CD4-positive, alpha-beta T cell treated with Interferon gamma for 1 hour (primary cell): ENCODE results near the gene GLRA3.
"Not testable (repeated sequence)": the region's sequence is repeated elsewhere in the genome, so short reads cannot be mapped to it uniquely, and the experiment has no call there.

ENCODE experiments used
- DNase-seq: peaks from one replicate; pipeline ENCODE4 v3.0.0-alpha.2; 2020

GLRA3 gene

DNA sequence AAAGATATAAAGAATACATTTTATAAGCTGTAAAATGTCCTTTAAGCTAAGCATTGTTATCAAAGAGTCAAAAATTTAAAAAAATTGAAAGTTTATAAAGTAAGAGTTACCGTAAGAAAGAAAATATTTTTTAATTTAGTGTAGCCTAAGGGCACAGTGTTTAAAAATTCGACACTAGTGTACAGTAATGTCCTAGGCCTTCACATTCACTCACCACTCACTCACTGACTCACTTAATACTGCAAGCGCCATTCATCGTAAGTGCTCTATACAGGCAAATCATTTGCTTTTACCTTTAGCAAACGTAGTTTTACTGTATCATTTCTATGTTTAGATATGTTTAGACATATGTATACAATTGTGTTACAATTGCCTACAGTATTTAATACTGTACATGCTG, 20.2 kb downstream of the GLRA3 start:
- DNase-seq, result no peak

DNA sequence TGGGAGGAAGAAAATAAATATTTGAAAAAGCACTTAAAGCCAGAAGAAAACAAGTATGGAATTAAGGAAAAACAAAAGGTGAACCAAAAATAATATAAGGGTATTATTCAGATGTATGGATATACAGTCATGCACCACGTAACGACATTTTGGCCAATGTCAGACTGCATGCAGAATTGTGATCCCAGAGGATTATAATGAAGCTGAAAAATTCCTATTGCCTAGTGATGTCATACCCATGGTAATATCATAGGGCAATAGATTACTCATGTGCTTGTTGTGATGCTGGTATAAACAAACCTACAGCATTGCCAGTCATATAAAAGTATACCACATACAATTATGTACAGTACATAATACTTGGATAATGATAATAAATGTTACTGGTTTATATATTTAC, 20.9 kb downstream of the GLRA3 start:
- no peak for DNase-seq

DNA sequence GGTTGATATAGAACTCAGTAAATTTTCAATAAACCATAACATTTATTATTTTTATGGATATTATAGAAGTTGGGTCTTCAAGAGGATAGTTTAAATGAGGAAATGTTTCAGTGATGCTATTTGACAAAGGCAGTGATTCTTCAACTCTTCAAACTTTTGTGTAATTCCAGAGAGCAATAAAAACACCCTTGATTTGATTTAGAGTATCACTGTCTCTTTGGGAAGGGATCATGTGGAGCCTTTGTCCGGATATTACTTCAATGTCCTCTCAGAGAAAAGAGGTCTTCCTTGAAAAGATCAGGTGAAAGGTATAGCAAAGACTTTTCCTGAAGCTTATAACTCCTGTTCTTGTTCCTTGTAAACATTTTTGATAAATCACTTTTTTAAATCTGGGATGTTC, 23.3 kb downstream of the GLRA3 start:
- DNase-seq, result no peak

DNA sequence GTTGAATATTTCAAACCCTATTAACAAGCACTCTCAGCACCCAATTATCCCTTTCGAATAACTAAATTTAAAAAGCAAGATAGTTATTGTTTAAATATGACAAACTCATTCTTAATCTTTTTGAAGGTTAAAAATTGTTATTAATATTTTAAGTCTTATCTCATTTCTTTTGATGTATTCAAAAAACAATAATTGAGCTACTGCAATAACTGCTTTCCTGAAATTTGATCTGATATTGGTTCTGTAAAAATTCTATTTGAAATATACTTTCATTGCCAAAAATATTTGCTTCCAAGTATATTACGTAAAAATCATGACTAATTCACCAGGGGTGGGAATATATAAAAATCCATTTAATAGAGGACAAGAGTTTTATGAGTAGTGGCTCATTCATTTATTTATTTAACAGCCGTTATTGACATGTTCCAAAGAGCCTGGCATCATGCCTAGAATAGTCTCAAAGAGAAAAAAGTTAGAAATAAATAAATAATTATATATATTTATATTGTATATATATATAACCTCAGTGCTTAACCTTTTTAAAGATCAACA, 34.4 kb downstream of the GLRA3 start:
- DNase-seq, result no peak

DNA sequence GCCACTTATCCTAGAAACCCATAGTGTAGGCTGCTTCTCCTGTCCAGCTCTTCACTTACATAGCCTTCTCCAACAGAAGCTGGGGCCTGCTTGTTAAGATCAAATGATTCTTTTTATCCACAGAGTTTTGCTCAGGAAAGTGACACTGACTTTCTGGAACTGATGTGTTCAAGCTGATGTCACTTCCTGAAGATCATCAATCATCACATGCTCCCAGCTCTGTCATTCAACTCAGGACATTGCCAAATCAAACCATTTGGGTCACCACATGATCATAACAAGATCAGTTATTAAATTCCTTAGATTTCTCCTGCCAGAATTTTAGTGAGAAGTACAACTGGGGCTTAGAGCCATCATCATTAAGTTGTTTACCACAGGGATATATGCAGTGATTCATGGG, 39.4 kb downstream of the GLRA3 start:
- no peak for DNase-seq

DNA sequence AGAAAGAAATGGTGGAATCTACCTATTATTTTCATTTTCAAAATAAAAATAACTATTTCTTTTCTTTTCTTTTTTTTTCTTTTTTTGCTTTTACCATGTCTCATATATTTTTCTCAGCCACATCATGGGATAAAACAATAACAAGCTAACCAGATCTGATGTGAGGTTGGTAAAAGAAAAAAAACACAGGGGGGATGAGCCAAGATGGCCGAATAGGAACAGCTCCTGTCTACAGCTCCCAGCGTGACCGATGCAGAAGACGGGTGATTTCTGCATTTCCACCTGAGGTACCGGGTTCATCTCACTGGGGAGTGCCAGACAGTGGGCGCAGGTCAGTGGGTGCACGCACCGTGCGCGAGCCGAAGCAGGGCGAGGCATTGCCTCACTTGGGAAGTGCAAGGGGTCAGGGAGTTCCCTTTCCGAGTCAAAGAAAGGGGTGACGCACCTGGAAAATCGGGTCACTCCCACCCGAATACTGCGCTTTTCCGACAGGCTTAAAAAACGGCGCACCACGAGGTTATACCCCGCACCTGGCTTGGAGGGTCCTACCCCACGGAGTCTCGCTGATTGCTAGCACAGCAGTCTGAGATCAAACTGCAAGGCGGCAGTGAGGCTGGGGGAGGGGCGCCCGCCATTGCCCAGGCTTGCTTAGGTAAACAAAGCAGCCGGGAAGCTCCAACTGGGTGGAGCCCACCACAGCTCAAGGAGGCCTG, 50.6 kb downstream of the GLRA3 start:
- DNase-seq, result not testable (repeated sequence)

DNA sequence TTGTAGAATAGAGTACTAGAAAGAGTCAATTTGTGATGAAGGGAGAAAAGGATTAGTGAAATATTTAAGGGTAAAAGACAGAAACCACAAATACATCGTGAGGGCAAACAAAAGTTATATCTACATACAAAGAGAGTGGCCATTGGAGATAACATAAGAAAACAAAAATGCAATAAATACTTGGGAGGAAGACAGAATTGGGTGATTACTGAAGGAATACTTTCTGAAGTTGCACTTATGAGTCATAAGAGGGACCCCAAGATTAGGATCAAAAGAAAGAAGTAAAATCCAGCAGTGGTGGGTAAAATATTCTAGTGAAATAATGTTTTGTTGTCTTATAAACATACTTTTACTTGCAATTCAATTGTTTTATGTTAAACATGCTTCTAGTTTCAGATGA, 53.7 kb downstream of the GLRA3 start:
- DNase-seq, result no peak

DNA sequence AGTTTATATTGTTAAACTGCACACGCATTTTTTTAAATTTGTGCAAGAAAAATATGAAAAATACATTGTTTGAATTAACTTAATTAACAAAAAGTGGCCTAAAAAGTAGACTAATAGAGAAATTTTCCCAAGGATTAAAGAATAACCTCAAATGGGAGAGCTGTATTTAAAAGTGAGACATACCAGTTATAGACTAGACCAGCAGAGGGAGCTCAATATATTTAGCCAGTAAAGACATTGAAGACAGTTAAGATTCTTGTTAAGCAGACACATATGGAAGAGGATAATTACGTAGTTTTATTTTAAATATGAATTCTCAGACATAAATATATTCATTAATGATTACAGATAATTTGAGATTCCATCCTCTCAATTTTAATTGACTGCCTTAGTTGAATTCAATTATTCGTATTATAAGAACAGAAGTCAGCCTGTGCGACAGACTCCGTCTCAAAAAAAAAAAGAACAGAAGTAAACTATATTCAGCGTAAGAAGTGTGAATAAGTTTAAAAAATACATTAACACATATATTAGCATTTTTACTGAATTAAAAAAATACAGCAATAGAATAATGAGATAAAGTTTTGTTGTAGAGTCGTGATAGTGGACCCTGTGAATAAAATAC, 64.8 kb downstream of the GLRA3 start:
- DNase-seq, result no peak

DNA sequence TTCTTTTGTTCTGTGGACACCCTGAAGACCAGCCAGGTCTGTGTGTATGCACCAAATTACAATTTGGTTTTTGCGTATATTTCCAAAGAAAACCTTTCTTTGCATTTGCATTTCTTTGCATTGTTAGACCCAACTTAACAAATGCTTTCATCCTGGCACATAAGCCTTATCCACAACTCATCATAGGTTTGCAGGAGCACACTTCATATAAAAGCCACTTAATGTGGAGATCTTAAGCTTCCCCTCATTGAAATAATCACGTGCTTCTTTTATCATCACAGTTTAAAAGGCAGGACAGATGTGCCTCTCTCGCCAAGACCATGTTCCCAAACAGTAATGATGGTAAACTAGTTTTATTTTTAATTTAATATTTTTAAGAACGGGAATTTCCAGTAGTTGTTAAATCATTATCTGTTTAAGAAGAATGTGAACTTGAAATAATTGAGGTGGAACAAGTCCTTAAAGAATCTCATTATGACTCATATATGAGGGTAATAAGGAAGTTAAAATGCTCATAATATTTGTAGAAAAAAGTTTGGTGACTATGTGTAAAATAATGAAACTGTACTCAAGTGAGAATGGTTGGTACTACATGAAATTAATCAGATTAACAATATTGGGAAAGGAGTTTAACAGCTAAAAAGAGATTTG, 65.5 kb downstream of the GLRA3 start:
- no peak for DNase-seq

DNA sequence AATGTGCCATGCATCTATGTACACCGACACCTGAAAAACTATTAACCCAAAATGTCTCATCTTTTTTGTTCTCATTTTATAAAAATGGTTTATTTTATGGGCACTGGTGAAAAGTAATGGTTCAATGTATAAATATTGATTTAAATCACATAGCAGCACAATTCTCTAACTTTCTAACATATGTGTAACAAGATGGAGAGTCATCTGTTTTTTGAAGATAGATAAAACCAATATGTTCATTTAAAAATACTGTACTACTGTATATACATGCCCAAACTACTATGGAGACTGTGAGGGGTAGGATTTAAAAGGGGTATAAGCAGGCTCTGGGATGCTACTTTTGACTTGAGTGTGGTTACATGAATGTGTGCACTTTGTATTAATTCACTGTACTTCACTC, 67.6 kb downstream of the GLRA3 start:
- DNase-seq, result no peak

DNA sequence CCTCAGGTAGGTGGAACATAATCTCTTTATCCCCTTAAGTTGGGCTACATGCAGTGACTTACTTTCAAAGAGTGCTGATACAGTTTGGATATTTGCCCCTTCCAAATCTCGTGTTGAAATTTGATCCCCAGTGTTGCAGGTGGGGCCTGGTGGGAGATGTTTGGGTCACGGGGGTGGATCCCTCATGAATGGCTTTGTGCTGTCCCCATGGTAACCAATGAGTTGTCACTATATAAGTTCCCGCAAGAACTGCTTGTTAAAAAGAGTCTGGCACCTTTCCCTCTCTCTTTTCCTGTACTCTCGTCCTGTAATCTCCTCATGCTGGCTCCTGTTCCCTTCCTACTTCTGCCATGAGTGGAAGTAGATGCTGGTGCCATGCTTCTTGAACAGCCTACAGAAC, 71.3 kb downstream of the GLRA3 start:
- no peak for DNase-seq

DNA sequence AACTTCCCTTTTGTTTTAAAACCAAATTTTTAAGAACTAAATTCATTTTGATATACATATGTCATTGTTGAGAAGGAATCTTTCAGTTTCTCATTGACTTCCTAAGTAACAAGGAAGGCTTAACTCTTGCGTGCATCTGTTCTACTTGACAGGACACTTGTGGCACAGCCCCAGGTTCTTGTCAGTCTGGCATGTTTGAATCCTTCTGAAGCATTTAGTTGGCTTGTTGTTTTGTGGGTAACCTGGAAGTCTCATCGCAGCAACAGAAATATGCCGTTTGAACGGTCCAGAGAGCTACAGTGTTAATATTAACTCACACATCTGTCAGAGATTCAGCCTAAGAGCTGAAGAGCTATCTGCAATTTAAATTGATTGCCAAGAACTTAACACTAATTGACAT, 76.0 kb downstream of the GLRA3 start:
- DNase-seq, result no peak

DNA sequence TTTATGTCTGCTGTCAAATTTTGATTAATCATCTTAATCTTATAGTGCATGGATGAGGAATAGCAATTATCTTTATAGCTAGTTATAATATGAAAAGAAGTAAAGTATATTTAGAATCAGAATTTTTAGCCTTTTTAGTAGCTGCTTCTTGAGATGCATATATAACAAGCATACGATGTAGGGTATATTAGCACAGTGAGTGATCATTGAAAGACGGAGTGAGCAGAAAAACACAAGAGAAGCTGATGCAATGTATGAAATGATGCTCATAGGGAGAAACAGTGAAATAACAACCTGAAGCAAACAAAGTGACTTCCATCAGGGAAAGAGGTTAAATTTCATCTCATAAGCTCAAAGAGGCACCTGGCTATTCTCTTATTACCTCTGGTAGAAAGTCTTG, 77.0 kb downstream of the GLRA3 start:
- no peak for DNase-seq

DNA sequence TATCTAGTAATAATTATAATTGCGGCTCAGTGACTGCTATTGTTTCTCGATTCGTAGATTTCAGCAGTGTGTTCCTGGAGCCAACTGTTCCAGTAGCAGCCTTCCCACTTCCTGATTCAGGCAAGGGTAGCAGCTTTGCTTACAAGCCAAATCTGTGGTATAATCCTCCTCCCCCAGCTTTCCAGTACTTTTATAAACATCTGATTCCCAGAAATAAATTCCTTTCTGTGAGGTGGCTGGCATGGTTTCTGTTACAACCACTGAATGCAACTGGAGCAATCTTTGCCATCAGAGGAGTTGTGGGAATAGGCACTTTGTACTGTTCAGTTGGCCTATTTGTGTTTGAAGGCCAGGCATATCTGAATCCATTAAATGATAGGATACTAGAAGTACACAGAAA, 80.0 kb downstream of the GLRA3 start:
- no peak for DNase-seq

DNA sequence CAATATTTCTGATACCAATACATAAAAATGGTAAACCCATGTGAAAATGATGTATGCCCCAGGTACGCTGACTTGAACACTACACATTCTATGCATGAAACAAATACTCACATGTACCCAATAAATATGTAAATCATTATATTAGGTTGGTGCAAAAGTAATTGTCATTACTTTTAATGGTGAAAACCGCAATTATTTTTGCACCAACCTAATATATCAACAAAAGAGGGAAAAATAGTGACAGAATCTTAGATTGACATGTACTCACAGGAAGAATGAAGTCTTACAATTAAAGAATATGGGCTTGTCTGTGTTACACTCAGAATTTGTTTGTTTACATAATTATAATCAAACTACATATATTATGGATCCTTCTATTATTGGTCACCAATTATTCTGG, 82.3 kb downstream of the GLRA3 start:
- DNase-seq, result no peak

DNA sequence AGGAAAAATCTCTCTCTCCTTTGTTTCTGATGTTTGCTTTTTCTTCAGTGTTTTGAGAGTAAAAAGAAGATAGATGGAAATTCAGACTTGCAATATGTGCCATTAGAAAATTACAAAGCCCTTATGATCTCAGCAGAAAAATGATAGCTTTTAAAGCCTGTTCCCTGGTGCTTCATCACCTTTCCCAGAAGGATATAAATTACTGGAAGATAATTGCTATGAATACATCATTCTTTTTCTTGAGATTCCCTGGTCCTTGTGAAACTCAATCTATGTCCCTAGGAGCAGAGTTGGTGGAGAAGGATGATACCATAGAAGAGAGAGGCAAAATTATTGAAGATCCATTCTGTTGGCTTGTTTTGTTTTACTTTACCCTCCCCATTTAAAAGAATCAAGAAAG, 86.5 kb downstream of the GLRA3 start:
- DNase-seq, result no peak

DNA sequence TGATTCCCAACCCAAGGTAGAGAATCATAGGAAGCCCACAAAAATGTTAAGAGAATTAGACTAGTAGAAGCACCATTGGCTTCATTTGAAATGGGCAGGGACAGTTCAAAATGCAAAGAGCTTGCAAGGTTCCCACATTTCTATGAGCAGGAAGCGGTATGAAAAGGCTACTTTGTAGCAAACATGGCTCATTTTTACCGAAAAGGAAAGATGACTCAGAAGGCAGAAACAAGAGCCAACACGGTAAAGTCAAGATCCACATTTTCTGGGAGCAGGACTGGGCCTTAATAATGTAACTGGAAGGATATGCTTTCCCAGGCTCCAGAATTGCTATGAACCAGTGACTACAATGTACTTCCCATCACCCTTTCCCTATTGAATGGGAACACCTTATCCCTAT, 89.5 kb downstream of the GLRA3 start:
- DNase-seq, result no peak

DNA sequence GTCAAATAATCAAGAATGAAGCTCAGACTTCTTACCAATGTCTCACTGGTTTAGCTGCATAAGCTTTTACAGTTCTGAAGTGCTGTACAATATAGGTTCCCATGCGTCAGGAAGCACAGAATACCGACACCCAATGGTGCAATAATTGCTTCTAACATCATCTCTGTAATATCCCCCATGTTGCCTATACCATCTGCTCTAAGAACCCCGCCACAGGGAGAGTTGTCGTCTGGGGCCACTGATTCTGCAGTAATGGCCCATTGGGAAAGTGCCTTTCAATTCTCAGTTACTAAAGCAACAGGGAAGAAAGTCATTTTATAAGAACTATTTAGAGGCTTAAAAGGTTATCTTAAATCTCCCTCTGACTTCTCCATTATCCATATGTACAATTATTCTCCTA, 94.9 kb downstream of the GLRA3 start:
- no peak for DNase-seq

DNA sequence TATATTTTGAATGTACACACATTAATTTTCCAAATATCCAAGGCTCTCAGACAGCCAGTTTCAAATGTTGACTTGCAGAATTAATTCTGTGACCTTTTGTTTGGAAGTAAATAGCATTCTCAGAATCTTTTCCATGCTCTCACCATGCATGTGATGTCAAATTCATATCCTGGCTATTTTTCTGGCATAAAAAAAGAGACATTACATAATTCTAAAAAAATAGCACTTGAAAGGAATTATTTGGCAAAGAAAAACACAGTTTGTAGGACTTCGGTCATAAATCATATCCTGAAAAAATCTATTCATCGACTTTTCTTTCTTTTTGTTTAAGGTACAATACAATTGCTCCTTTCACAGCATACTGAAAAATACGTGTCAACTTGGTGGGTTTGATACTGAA, 111.2 kb downstream of the GLRA3 start:
- no peak for DNase-seq

DNA sequence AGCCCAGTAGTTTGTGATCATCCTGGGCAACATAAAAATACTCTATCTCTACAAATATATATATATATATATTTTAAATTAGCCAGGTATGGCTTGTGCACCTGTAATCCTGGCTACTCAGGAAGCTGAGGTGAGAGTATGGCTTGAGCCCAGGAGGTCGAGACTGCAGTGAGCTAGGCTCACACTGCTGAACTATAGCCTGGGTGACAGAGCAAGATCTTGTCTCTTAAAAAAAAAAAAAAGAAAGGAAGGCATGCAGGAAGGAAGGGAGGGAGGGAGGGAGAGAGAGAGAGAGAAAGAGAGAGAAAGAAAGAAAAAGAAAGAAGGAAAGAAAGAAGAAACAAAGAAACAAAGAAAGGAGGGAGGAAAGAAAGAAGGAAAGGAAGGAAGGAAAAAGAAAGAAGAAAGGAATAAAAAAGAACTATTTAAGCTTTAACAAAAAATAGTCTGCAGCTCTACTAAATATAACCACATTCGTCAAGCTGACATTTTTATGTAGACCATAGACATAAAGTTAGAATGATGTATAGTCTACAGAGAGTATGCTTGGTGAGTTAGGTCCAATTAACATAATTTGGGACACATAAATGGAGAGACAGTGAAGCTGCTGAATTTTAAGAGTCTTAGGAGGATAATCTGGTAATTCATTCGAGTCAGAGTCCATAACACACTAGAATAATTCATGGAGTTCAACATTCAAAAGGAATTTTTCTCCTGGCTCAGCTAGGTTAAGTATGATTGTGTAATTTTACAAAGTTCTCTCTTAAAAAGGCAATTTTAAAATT, 111.9 kb downstream of the GLRA3 start:
- DNase-seq, result no peak

DNA sequence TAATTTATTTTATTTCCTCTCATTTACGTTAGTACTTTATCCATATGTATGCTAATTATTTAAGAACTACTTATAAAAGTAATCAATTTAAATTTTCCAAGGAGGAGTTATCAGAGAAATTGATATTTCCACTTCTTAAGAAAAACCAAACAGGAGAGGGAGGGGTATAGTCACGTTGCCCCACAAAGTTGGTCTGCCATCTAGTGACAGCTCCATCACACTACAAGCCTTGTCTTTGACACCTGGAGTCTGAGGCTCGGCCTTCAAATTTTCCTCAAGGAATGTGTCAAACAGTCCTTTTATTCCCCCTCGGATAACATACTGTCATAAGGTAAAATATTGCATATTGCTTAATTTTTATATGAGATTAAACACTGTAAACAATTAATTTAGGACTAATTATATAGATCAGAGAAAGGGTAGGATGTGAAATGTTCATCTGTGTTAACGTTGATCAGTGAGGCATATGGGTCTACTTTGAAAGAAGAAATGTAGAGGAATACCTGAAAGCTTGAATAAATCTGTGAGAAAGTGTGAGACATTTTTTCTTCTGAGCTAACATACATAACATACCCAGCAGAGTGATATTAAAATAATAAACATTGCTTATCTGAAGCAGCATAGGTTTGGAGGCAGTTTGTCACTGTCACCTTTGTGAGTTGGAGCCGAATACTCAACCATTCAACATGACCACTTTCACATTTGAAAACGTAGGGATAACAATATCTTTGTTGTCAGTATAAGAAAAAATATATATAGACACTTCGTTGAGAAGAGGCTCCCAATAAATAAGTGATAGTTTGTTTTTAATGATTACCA, 114.4 kb downstream of the GLRA3 start:
- DNase-seq, result no peak

DNA sequence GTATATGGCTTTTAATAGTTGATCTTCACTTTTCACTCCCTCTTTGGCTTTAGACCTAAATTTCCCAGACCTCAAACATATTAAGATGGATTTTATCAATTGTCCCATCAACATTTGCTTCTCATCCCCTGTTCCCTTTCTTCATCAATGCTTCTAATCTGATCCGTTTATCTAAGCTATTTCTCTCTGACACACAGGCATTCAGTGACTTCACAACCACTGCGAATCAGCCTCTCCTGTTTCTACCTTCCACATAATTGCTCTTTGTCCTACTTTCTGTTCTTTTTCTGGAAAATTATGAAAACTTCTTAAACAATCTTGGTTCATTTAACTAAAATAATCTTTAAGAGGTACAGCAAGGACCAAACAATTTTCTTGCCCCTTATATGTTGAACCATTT, 115.2 kb downstream of the GLRA3 start:
- DNase-seq, result no peak

DNA sequence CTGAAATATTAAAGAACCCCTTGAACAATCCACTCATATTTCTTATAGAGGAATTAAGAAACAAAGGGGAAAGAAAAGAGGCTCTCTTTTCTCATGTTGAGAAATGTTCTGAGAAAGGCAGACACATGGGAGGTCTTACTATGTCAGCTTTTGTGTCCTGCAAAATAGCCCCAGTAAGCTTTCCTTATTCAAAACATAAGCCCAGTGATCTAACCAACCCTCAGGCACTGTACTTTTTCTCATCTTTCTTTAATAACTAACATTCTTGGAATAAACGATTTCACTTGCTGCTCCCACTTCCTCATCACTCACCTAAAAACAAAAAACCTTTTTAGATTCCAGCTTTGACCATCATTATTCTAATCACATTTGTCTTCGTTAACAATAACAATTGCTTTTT, 115.9 kb downstream of the GLRA3 start:
- DNase-seq, result no peak
